Osteocyte (in vitro differentiated cells): Measurements from ENCODE around the gene ATP11A. TPM values are rescaled to one million over a fixed set of nuclear protein-coding genes. Genes with fewer than 3 reads are reported as not detected.
"Not testable (repeated sequence)": the region's sequence is repeated elsewhere in the genome, so short reads cannot be mapped to it uniquely, and the experiment has no call there.

Experiments
- DNase-seq: peaks from one replicate; pipeline ENCODE4 v3.0.0; 2021; ENCODE audit warnings: mixed read lengths; ENCODE audit not compliant: unreplicated experiment; ENCODE audit errors: extremely low spot score
- H3K27ac Mint-ChIP-seq: one replicate; pipeline ENCODE4 v1.8.0; 2021; ENCODE audit warnings: mild to moderate bottlenecking, mixed read lengths; ENCODE audit not compliant: unreplicated experiment
- H3K27me3 Mint-ChIP-seq: one replicate; pipeline ENCODE4 v1.8.0; 2021; ENCODE audit warnings: mixed read lengths; ENCODE audit not compliant: unreplicated experiment
- H3K36me3 Mint-ChIP-seq: one replicate; pipeline ENCODE4 v1.8.0; 2021; ENCODE audit warnings: mixed read lengths; ENCODE audit not compliant: unreplicated experiment
- H3K4me1 Mint-ChIP-seq: one replicate; pipeline ENCODE4 v1.8.0; 2021; ENCODE audit warnings: mixed read lengths; ENCODE audit not compliant: unreplicated experiment
- H3K4me3 Mint-ChIP-seq: one replicate; pipeline ENCODE4 v1.8.0; 2021; ENCODE audit warnings: mild to moderate bottlenecking, moderate library complexity, mixed read lengths; ENCODE audit not compliant: unreplicated experiment
- H3K9me3 Mint-ChIP-seq: one replicate; pipeline ENCODE4 v1.8.0; 2021; ENCODE audit warnings: mixed read lengths; ENCODE audit not compliant: unreplicated experiment
- total RNA-seq: library from RNA; stranded (reverse); gene quantifications from 2 replicates; pipeline ENCODE4 v1.2.1, GENCODE V29; 2021
- TF ChIP-seq, protein P1 (sequence below): fragments of 200-600 bp; sonication (generic); IDR thresholded peaks from 2 replicates; pipeline ENCODE4 v1.5.0; 2021; ENCODE audit warnings: antibody characterized with exemption, mild to moderate bottlenecking, moderate library complexity

Gene ATP11A
- total RNA-seq, 1 donor from 2014 or later, result 15.7 TPM

GRCh38 chr13:112679381-112679780 is 10.5 kb upstream of the ATP11A start:
- H3K36me3 Mint-ChIP-seq, result no peaks in the 10 kb centered on the region
- no peaks in the 10 kb centered on the region for H3K4me1 Mint-ChIP-seq
- peaks cover 36% of the 10 kb centered on the region for H3K27me3 Mint-ChIP-seq
- no peak overlapping the region for H3K27ac Mint-ChIP-seq
- DNase-seq, result no peak
- H3K4me3 Mint-ChIP-seq, result no peak overlapping the region
- H3K9me3 Mint-ChIP-seq, result no peaks in the 10 kb centered on the region
- TF ChIP-seq, protein P1, sequence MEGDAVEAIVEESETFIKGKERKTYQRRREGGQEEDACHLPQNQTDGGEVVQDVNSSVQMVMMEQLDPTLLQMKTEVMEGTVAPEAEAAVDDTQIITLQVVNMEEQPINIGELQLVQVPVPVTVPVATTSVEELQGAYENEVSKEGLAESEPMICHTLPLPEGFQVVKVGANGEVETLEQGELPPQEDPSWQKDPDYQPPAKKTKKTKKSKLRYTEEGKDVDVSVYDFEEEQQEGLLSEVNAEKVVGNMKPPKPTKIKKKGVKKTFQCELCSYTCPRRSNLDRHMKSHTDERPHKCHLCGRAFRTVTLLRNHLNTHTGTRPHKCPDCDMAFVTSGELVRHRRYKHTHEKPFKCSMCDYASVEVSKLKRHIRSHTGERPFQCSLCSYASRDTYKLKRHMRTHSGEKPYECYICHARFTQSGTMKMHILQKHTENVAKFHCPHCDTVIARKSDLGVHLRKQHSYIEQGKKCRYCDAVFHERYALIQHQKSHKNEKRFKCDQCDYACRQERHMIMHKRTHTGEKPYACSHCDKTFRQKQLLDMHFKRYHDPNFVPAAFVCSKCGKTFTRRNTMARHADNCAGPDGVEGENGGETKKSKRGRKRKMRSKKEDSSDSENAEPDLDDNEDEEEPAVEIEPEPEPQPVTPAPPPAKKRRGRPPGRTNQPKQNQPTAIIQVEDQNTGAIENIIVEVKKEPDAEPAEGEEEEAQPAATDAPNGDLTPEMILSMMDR, result no peak

DNA sequence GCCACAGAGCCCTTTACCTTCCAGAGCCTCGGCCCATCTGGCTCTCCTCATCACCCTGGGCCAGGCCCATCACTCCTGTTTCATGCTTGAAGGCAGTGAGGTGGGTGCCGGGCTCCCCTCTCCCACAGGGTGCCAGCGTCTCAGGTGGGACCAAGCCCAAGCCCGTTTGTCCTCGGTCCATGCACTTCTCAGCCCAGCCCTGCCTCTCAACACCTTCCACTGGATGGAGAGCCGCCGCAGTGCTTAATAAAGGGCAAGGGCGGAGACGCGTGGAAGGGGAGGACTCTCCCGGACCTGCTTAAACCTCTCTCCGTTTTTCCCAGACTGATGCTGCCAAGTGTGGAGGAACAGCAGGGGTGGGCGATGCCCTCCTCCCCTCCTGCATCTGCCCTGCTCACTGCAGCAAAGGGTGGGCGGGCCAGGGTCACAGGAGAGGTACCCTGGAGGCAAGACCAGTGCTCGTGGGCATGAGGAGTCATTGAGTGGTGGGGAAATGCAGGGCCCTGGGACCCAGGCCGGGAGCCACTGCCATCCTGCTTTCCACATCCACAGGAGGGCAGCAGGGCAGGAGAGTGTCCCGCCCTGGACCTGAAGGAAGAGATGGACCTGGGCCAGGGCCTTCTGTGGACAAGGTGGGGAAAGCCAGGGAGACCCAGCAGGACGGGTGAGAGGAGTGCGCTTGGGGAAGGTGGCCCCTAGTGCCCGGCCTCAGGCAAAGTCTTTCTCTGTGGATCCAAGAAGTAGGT is 9.7 kb upstream of the ATP11A start:
- DNase-seq, result no peak
- TF ChIP-seq, protein P1, result no peak
- H3K9me3 Mint-ChIP-seq, result no peaks in the 10 kb centered on the region
- no peaks in the 10 kb centered on the region for H3K36me3 Mint-ChIP-seq
- H3K27ac Mint-ChIP-seq, result no peak overlapping the region
- no peak overlapping the region for H3K4me3 Mint-ChIP-seq
- no peaks in the 10 kb centered on the region for H3K4me1 Mint-ChIP-seq
- H3K27me3 Mint-ChIP-seq, result peaks cover 38% of the 10 kb centered on the region

DNA sequence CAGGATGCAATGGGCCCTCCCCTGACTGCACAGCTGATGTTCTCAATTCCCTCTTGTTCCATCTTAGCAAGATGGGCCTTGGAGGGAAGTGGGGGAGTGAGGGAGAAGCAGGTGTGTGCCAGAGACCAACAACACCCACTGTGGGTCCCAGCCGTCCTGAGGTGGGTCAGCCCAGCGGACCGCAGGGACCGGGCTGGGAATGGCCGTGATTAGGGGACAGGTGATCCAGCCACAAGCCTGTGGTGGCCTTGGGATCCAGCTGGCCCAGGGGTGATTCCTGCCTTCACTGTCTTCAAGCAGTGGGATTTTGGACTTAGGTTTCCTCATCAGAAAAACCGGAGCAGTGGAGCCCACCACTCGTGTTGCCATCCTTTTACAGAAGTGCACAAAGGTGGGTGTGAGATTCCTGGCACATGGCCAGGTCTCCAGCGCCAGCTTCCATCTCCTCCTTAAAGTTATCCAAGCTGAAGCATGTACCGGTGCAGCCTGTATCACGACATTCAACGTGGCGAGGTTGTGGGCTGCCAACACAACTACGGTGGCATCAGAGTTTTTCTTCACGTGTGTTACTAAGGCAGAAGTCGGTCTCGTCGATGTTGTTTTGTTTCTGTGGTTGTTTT is 9.0 kb upstream of the ATP11A start:
- TF ChIP-seq, protein P1, result no peak
- DNase-seq, result no peak
- Mint-ChIP-seq H3K4me3 (no peak overlapping the region), H3K36me3 (no peaks in the 10 kb centered on the region), H3K9me3 (no peaks in the 10 kb centered on the region), H3K4me1 (no peaks in the 10 kb centered on the region), H3K27me3 (peaks cover 33% of the 10 kb centered on the region), H3K27ac (no peak overlapping the region)

DNA sequence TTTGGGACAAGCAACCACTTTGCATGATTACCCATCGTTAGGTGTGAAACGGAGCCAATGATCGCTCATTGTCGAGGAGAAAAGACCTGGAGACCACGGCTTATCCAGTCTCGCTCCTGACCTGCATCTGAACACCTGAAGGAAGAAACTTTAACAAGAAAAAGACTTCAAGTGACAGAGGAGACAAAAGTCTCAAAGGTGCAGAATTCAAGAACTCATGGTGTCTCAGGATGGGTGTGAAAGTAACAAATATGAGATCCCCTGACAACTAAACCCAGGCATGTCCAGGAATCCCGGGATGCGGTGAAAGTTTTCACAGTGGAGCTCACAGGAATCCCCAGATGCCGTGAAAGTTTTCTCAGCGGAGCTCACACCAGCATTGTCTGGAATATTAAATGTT is 6.3 kb upstream of the ATP11A start:
- Mint-ChIP-seq H3K4me3 (no peak overlapping the region), H3K9me3 (no peaks in the 10 kb centered on the region), H3K4me1 (no peaks in the 10 kb centered on the region), H3K36me3 (no peaks in the 10 kb centered on the region), H3K27ac (no peak overlapping the region), H3K27me3 (peaks cover 19% of the 10 kb centered on the region)
- TF ChIP-seq, protein P1, result no peak
- no peak for DNase-seq

DNA sequence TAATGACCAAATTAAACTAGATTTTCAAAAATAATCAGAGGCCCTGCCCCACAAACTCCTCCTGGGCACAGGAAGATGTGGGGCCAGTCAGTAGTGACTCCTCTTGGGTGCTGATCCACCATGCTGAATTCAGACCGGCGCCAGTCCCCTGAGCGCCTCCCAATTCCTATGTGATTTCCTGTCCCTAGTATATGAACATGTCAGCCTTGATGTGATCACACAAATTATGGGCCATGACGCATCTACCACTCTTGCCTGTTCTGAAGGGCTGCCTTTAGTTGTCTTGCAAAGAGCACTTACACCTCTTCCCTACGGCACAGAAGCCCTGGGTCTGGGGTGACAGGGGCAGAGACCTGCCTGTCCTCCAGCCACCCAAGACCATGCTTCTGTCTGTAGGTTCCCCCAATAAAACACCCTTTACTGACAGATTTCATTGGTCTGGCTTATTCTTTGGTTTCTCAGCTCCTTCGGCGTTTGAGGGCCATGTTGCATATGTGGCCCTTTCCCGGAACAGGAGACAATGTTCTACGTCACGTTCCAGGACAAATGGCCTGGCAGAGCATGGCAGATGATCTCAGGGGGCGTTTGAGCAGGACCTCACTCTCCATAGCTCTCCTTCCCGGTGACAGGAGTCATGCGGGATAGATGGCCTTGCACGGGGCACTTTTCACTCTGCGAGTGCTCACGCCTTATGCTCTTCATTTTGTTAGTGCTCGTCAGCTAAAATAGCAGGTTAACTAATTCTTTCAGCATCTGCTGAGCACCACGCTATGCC is 5.6 kb upstream of the ATP11A start:
- no peak for DNase-seq
- TF ChIP-seq, protein P1, result no peak
- no peak overlapping the region for H3K4me3 Mint-ChIP-seq
- no peaks in the 10 kb centered on the region for H3K4me1 Mint-ChIP-seq
- H3K9me3 Mint-ChIP-seq, result no peaks in the 10 kb centered on the region
- no peaks in the 10 kb centered on the region for H3K36me3 Mint-ChIP-seq
- peaks cover 19% of the 10 kb centered on the region for H3K27me3 Mint-ChIP-seq
- no peak overlapping the region for H3K27ac Mint-ChIP-seq

GRCh38 chr13:112685189-112685805 is 4.5 kb upstream of the ATP11A start:
- not testable (repeated sequence) for H3K36me3 Mint-ChIP-seq, H3K4me3 Mint-ChIP-seq, H3K4me1 Mint-ChIP-seq, DNase-seq, H3K9me3 Mint-ChIP-seq, H3K27ac Mint-ChIP-seq
- peaks cover 19% of the 10 kb centered on the region for H3K27me3 Mint-ChIP-seq
